HepG2 (cell line): ENCODE results near the gene TM4SF1. TPM values are rescaled to one million over a fixed set of nuclear protein-coding genes. Genes with fewer than 3 reads are reported as not detected.

Experiments
- ARID4A ChIP-seq: sonication (generic); formaldehyde crosslinking; IDR thresholded peaks from 2 replicates; pipeline ENCODE4 v1.5.0; 2020; ENCODE audit warnings: mild to moderate bottlenecking, missing genetic modification reagents, borderline replicate concordance
- ATRX ChIP-seq: sonication (generic); formaldehyde crosslinking; IDR thresholded peaks from 2 replicates; pipeline ENCODE4 v1.4.0; 2020; ENCODE audit warnings: missing genetic modification reagents, borderline replicate concordance
- ELK4 ChIP-seq: sonication (generic); formaldehyde crosslinking; IDR thresholded peaks from 2 replicates; pipeline ENCODE4 v1.9.0; 2021; ENCODE audit warnings: missing genetic modification reagents, borderline replicate concordance
- ETV6 ChIP-seq: sonication (generic); formaldehyde crosslinking; conservative IDR thresholded peaks from 2 replicates; pipeline ENCODE4 v1.4.0; 2020; ENCODE audit warnings: missing genetic modification reagents
- GTF3A ChIP-seq: sonication (generic); formaldehyde crosslinking; conservative IDR thresholded peaks from 2 replicates; pipeline ENCODE4 v1.4.0; 2020; ENCODE audit warnings: mild to moderate bottlenecking, missing genetic modification reagents
- SMAD9 ChIP-seq: sonication (generic); formaldehyde crosslinking; IDR thresholded peaks from 2 replicates; pipeline ENCODE4 v1.5.1; 2020; ENCODE audit warnings: mild to moderate bottlenecking, missing genetic modification reagents
- STAG1 ChIP-seq: sonication (generic); formaldehyde crosslinking; IDR thresholded peaks from 2 replicates; pipeline ENCODE4 v1.4.0; 2020; ENCODE audit warnings: missing genetic modification reagents
- THYN1 ChIP-seq: sonication (generic); formaldehyde crosslinking; IDR thresholded peaks from 2 replicates; pipeline ENCODE4 v1.8.1; 2023; ENCODE audit warnings: low read depth, mild to moderate bottlenecking, moderate library complexity, missing genetic modification reagents, borderline replicate concordance
- TOPORS ChIP-seq: sonication (generic); formaldehyde crosslinking; IDR thresholded peaks from 2 replicates; pipeline ENCODE4 v1.8.0; 2023; ENCODE audit warnings: mild to moderate bottlenecking, missing genetic modification reagents
- XBP1 ChIP-seq: sonication (generic); formaldehyde crosslinking; IDR thresholded peaks from 2 replicates; pipeline ENCODE4 v1.5.0; 2020; ENCODE audit warnings: missing genetic modification reagents
- YEATS2 ChIP-seq: sonication (generic); formaldehyde crosslinking; IDR thresholded peaks from 2 replicates; pipeline ENCODE4 v1.4.0; 2020; ENCODE audit warnings: missing genetic modification reagents, borderline replicate concordance
- ZBTB10 ChIP-seq: sonication (generic); formaldehyde crosslinking; IDR thresholded peaks from 2 replicates; pipeline ENCODE4 v1.4.0; 2020; ENCODE audit warnings: missing genetic modification reagents, borderline replicate concordance
- ZFX ChIP-seq: sonication (generic); formaldehyde crosslinking; IDR thresholded peaks from 2 replicates; pipeline ENCODE4 v1.4.0; 2020; ENCODE audit warnings: mild to moderate bottlenecking, low read depth, missing genetic modification reagents, moderate library complexity
- ZNF260 ChIP-seq: sonication (generic); formaldehyde crosslinking; IDR thresholded peaks from 2 replicates; pipeline ENCODE4 v1.4.0; 2020; ENCODE audit warnings: missing genetic modification reagents, low read depth, mild to moderate bottlenecking, borderline replicate concordance
- ZNF569 ChIP-seq: sonication (generic); formaldehyde crosslinking; IDR thresholded peaks from 2 replicates; pipeline ENCODE4 v1.5.0; 2020; ENCODE audit warnings: mild to moderate bottlenecking, missing genetic modification reagents, moderate library complexity, borderline replicate concordance
- ZNF616 ChIP-seq: sonication (generic); formaldehyde crosslinking; IDR thresholded peaks from 2 replicates; pipeline ENCODE4 v1.5.0; 2020; ENCODE audit warnings: low read depth, mild to moderate bottlenecking, missing genetic modification reagents
- ZNF639 ChIP-seq: conservative IDR thresholded peaks from 2 replicates; pipeline ENCODE4 v1.6.1; 2018; ENCODE audit warnings: missing genetic modification reagents
- ZNF749 ChIP-seq: sonication (generic); formaldehyde crosslinking; IDR thresholded peaks from 2 replicates; pipeline ENCODE4 v1.8.0; 2022; ENCODE audit warnings: mild to moderate bottlenecking, missing genetic modification reagents, moderate library complexity, borderline replicate concordance
- ZNF773 ChIP-seq: sonication (generic); formaldehyde crosslinking; IDR thresholded peaks from 2 replicates; pipeline ENCODE4 v1.4.0; 2020; ENCODE audit warnings: missing genetic modification reagents, borderline replicate concordance
- polyA plus RNA-seq, 8 experiments: library from polyadenylated mRNA; depleted of rRNA in 3 of 8; stranded (reverse) in 7 of 8; unstranded in 1 of 8; fragments of >200 nt; fragmentation: Illumina TruSeq in 4 of 8; extraction: Trizol in 4 of 8; gene quantifications; 2 replicates each; pipeline versions ENCODE4 v1.2.1 to v1.2.3, GENCODE V29; 2011 to 2016; ENCODE audit warnings: low read depth in 4 of 8, missing spikeins in 1 of 8, mixed read lengths in 1 of 8; ENCODE audit not compliant: insufficient read depth in 1 of 8
- total RNA-seq, 5 experiments: library from RNA; depleted of rRNA; stranded (reverse); fragments of >200 nt; fragmentation: Illumina TruSeq; extraction: Trizol; gene quantifications; 2 replicates each; pipeline ENCODE4 v1.2.3, GENCODE V29; 2016; ENCODE audit warnings: low read depth in 1 of 5

The TM4SF1 gene
- total and polyA plus RNA-seq, 2 of the 13 experiments (the other 11 are each of a cell fraction or from before 2014, with no cell fraction given): 431 to 1,359 TPM

DNA sequence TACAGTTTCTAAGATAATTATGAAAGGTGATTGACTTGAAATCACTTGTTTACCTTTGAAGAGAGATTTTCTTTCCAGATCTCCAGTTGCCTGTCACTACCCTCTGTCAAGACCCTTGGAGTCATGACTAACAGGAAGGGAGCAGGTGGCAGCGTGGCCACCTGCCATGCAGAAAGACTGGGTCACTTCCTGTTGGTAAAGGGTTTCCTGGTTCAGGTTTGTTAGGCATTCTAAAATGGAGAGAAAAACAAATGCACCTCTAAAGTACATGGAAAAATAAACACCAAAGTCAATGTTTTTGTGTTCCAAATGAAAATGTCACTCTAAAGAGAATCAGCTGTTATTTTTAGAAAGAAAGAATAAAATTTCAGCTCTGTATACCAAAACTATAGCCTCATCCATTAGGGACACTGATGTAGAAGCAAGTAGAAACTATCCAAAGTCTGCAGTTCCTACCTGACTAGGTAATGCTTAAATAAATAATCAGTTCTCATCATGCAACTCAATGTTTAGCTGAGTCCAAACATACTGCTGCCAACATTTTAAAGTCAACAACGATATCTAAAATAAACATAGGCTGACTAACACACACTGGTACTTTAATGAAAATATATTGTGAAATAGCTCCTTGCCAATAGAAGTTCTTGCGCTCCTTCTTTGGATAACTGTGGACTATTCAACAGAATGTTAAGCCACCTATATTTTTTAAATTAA lies 23.9 kb upstream of the TM4SF1 start (continued):
- peak; percentile 18; the same call in 1 of the 2 replicates for TF ChIP-seq ARID4A
- no peak for TF ChIP-seq GTF3A (CRISPR knock-in tag)
- no peak for TF ChIP-seq XBP1
- no peak for TF ChIP-seq ZNF616 (CRISPR knock-in tag)
- TF ChIP-seq ATRX (CRISPR knock-in tag): no peak
- no peak for TF ChIP-seq ZNF773
- TF ChIP-seq ZBTB10 (CRISPR knock-in tag): no peak
- no peak for TF ChIP-seq ZNF639
- no peak for TF ChIP-seq TOPORS (CRISPR knock-in tag)
- TF ChIP-seq ZNF260 (CRISPR knock-in tag): no peak
- TF ChIP-seq STAG1 (CRISPR knock-in tag): no peak
- no peak for TF ChIP-seq SMAD9 (CRISPR knock-in tag)
- no peak for TF ChIP-seq THYN1 (CRISPR knock-in tag)
- TF ChIP-seq ZNF569 (CRISPR knock-in tag): no peak
- no peak for TF ChIP-seq ELK4 (CRISPR knock-in tag)
- peak; percentile 58; the same call in 1 of the 2 replicates for TF ChIP-seq YEATS2
- no peak; the same call in 1 of the 2 replicates for TF ChIP-seq ZNF749
- no peak for TF ChIP-seq ZFX (CRISPR knock-in tag)
- no peak for TF ChIP-seq ETV6 (CRISPR knock-in tag)
